ENCODE data around the gene SEMA3B. TPM values are rescaled to one million over a fixed set of nuclear protein-coding genes. Genes with fewer than 3 reads are reported as not detected.
A peak's percentile ranks its signal among the peaks of the same experiment; 100 is the strongest.

Gene SEMA3B
- 18.4 and 34.8 TPM in 2 replicates for total RNA-seq (ENCODE audit: low replicate concordance)
- long read RNA-seq, partial matches to known transcripts: 0 of 4 reads
- long read RNA-seq, other reads (novel, unspliced or antisense): 1 of 4 reads

DNA sequence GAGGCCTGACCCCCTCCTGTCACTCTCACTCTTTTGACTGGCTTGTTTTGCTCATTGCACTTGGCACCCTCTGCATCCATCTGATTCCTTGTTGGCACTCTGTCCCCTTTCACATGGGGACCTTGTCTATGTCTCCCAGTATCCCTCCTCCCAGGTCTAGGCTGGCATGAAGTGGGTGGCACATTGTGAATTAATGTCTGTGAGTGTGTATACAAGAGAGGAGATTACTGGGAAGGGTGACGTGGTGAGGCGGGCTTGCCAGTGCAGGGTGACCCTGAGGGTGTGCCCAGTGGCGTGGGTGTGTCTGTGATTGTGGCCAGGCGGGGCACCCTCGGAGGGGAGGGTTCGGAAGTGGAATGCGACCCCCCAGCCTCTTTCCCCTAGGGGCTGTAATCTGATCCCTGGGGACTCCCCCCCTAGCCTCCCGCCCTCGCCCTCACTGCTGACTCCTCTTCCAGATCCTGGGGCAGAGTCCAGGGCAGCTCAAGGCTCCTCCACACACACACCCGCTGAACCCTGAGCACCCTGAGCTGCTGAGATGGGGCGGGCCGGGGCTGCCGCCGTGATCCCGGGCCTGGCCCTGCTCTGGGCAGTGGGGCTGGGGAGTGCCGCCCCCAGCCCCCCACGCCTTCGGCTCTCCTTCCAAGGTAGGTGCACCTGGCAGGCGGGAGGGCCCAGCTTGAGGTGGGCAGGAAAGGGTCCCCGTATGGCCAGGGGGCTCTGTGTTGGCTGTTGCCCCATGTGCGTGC is at the start of gene SEMA3B:
Gene SEMA3B, plus strand, starts transcription at position 445 of the 749 bp plus-strand sequence. Its CDS starts 94 bp downstream, at position 539.
- peaks cover 3% of the 10 kb centered on the region for H3K36me3 Mint-ChIP-seq
- no peak for TF ChIP-seq CTCF (conservative IDR thresholded peaks at IDR 0.05)
- no peak for DNase-seq (ENCODE audit: extremely low spot score, unreplicated experiment)
- H3K4me1 Mint-ChIP-seq (ENCODE audit: unreplicated experiment): peaks cover 42% of the 10 kb centered on the region
- H3K4me3 Mint-ChIP-seq: peak within 1 kb of the TSS; percentile 76
- H3K27ac Mint-ChIP-seq: peak within 1 kb of the TSS; percentile 85
- peaks cover 4% of the 10 kb centered on the region for H3K27me3 Mint-ChIP-seq
- H3K9me3 Mint-ChIP-seq: no peaks in the 10 kb centered on the region

GRCh38 chr3:50219285-50219684 is 49.7 kb upstream of the SEMA3B start:
- no peak for TF ChIP-seq CTCF (conservative IDR thresholded peaks at IDR 0.05)
- Mint-ChIP-seq H3K4me3 (no peak overlapping the region), H3K9me3 (no peaks in the 10 kb centered on the region), H3K27ac (no peak overlapping the region), H3K36me3 (no peaks in the 10 kb centered on the region), H3K27me3 (peaks cover 3% of the 10 kb centered on the region), H3K4me1 (ENCODE audit: unreplicated experiment) (no peaks in the 10 kb centered on the region)
- no peak for DNase-seq (ENCODE audit: extremely low spot score, unreplicated experiment)

DNA sequence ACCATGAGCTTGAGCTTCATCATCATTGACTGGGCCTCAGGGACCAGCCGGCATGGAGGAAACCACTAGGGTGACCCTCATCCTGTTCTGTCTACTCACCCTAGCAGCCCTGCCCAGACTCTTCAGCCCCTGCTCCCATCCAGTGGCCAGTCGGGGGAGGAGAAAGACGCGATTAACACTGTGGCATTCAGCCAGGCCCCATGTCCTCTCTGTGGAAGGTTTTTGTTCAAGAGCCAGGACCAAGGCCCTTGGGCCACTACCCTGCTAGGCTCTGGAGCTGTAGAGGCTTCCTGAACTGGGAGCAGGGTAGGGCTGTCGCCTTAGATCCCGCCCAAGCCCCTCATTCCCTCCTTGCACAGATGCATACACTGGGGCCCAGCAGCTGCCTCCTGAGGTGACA is 48.8 kb upstream of the SEMA3B start:
- Mint-ChIP-seq H3K27me3 (peaks cover 5% of the 10 kb centered on the region), H3K36me3 (no peaks in the 10 kb centered on the region), H3K4me1 (ENCODE audit: unreplicated experiment) (no peaks in the 10 kb centered on the region), H3K27ac (no peak overlapping the region), H3K4me3 (no peak overlapping the region), H3K9me3 (no peaks in the 10 kb centered on the region)
- DNase-seq (ENCODE audit: extremely low spot score, unreplicated experiment): no peak
- no peak for TF ChIP-seq CTCF (conservative IDR thresholded peaks at IDR 0.05)

DNA sequence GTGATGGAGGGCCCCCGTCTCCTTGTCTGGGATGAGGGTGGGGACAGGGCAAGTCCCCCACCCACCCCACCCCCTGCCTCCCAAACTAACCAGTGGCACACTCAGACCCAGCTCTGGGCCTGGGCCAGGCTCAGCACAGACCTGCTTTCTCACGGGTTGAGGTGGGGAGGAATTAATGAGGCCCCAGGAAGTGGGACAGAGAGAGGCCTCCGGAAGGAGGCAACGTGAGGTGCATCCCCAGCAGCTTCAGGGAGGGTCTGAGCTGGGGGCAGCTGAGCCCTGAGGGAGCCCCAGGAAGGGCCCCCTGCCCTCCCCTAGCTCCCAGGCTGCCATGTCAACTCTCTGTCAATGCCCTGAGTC is 47.9 kb upstream of the SEMA3B start:
- peaks cover 3% of the 10 kb centered on the region for H3K4me1 Mint-ChIP-seq (ENCODE audit: unreplicated experiment)
- no peaks in the 10 kb centered on the region for H3K9me3 Mint-ChIP-seq
- no peak for DNase-seq (ENCODE audit: extremely low spot score, unreplicated experiment)
- no peaks in the 10 kb centered on the region for H3K36me3 Mint-ChIP-seq
- H3K4me3 Mint-ChIP-seq: no peak overlapping the region
- TF ChIP-seq CTCF (conservative IDR thresholded peaks at IDR 0.05): no peak
- no peak overlapping the region for H3K27ac Mint-ChIP-seq
- H3K27me3 Mint-ChIP-seq: peaks cover 11% of the 10 kb centered on the region

GRCh38 chr3:50221411-50222168 is 47.4 kb upstream of the SEMA3B start:
- TF ChIP-seq CTCF (conservative IDR thresholded peaks at IDR 0.05): no peak
- H3K4me3 Mint-ChIP-seq: no peak overlapping the region
- H3K4me1 Mint-ChIP-seq (ENCODE audit: unreplicated experiment): peaks cover 6% of the 10 kb centered on the region
- DNase-seq (ENCODE audit: extremely low spot score, unreplicated experiment): no peak
- H3K36me3 Mint-ChIP-seq: no peaks in the 10 kb centered on the region
- no peak overlapping the region for H3K27ac Mint-ChIP-seq
- peaks cover 13% of the 10 kb centered on the region for H3K27me3 Mint-ChIP-seq
- H3K9me3 Mint-ChIP-seq: no peaks in the 10 kb centered on the region

Data from type B pancreatic cell (in vitro differentiated cells).